Measurements from ENCODE around the gene GGCT.
"Not testable (repeated sequence)": the region's sequence is repeated elsewhere in the genome, so short reads cannot be mapped to it uniquely, and the experiment has no call there.

DNA sequence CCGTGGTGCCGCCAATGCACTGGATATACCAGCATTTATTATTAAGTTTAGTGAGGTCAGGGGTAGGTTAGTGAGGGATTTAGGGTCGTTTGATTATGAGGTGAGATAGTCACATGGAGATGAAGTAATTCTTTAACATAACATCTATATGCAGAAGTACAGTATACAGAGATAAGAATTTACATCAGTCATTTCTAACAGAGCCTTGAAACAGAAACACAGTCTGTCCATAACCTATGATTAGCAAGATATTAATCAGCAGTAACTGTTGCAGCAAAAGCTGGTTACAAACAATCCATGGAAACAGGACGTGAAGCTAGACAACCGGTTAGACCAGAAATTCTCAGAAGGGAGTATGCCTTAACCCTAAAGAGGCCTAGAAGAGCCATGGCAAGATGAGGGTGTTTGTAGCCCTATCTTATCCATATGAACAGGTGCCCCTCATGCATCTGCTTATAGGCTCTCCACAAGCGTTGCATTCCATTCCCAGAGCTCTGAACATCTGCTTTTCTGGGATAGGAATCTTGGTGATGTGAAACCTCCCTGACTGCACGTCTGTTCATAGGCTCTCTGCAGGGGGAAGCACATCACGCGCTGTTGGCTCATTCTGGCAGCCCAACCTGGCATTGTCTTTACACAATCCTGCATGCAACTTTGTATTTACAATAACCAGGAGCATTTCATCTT is 4.7 kb upstream of the GGCT start:
- TF ChIP-seq CTCF, POLR2A (IDR thresholded peaks at IDR 0.05): not testable (repeated sequence)
